HL-60 (cell line): ENCODE data around the gene LFNG.

ENCODE experiments used
- DNase-seq, 2 experiments: peaks; one replicate each; pipeline ENCODE4 v3.0.0-alpha.2; 2010 to 2020; ENCODE audit warnings: low read depth in 1 of 2, low spot score in 1 of 2
- H3K27ac ChIP-seq: fragments of 250-450 bp; sonication (Bioruptor Pico); replicated peaks from 2 replicates; pipeline ENCODE4 v1.5.1; 2020; ENCODE audit warnings: mild to moderate bottlenecking, moderate library complexity
- H3K27me3 ChIP-seq: fragments of 250-450 bp; sonication (Bioruptor Pico); 2 replicates; pipeline ENCODE4 v1.5.1; 2021; ENCODE audit warnings: mild to moderate bottlenecking, moderate library complexity; ENCODE audit not compliant: insufficient read depth, poor library complexity, severe bottlenecking
- H3K4me3 ChIP-seq: replicated peaks from 2 replicates; pipeline ENCODE4 v1.5.1; 2011; ENCODE audit warnings: mild to moderate bottlenecking, control low read depth, low read length; ENCODE audit not compliant: insufficient read depth
- GABPA ChIP-seq: IDR thresholded peaks from 2 replicates; pipeline ENCODE4 v1.6.1; 2012; ENCODE audit warnings: low read depth
- POLR2AphosphoS5 ChIP-seq: IDR thresholded peaks from 2 replicates; pipeline ENCODE4 v1.6.1; 2012; ENCODE audit warnings: low read depth
- SPI1 ChIP-seq: IDR thresholded peaks from 2 replicates; pipeline ENCODE4 v1.6.1; 2012; ENCODE audit warnings: low read depth, mild to moderate bottlenecking, borderline replicate concordance
- TF ChIP-seq, protein P1 (sequence below): IDR thresholded peaks from 2 replicates; pipeline ENCODE4 v1.6.1; 2012; ENCODE audit warnings: low read depth; ENCODE audit not compliant: insufficient replicate concordance
- TF ChIP-seq, protein P2 (sequence below): IDR thresholded peaks from one replicate; pipeline ENCODE4 v1.5.1; 2011; ENCODE audit warnings: low read length, control low read depth, inconsistent platforms; ENCODE audit not compliant: insufficient read depth

Gene LFNG

DNA sequence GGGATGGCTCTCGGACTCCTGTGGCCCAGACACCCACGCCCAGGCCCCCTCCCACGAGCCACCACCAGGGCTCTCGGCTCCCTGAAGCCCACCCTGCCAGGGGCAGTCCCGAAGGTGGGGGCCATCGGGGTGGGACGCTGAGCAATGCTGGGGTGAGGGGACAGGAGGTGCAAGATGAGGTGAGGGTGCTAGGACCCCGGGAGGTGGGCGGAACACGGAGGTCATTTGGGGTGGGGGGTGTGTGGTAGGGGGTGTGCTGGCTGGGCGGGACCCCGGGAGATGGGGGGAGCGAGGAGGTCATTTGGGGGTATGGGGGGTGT is 17.0 kb upstream of the LFNG start:
- no peak overlapping the region for H3K4me3 ChIP-seq
- no peak for DNase-seq
- TF ChIP-seq SPI1 (no peak), GABPA (no peak), POLR2AphosphoS5 (no peak)
- TF ChIP-seq, protein P1, sequence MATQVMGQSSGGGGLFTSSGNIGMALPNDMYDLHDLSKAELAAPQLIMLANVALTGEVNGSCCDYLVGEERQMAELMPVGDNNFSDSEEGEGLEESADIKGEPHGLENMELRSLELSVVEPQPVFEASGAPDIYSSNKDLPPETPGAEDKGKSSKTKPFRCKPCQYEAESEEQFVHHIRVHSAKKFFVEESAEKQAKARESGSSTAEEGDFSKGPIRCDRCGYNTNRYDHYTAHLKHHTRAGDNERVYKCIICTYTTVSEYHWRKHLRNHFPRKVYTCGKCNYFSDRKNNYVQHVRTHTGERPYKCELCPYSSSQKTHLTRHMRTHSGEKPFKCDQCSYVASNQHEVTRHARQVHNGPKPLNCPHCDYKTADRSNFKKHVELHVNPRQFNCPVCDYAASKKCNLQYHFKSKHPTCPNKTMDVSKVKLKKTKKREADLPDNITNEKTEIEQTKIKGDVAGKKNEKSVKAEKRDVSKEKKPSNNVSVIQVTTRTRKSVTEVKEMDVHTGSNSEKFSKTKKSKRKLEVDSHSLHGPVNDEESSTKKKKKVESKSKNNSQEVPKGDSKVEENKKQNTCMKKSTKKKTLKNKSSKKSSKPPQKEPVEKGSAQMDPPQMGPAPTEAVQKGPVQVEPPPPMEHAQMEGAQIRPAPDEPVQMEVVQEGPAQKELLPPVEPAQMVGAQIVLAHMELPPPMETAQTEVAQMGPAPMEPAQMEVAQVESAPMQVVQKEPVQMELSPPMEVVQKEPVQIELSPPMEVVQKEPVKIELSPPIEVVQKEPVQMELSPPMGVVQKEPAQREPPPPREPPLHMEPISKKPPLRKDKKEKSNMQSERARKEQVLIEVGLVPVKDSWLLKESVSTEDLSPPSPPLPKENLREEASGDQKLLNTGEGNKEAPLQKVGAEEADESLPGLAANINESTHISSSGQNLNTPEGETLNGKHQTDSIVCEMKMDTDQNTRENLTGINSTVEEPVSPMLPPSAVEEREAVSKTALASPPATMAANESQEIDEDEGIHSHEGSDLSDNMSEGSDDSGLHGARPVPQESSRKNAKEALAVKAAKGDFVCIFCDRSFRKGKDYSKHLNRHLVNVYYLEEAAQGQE = no peak
- TF ChIP-seq, protein P2, sequence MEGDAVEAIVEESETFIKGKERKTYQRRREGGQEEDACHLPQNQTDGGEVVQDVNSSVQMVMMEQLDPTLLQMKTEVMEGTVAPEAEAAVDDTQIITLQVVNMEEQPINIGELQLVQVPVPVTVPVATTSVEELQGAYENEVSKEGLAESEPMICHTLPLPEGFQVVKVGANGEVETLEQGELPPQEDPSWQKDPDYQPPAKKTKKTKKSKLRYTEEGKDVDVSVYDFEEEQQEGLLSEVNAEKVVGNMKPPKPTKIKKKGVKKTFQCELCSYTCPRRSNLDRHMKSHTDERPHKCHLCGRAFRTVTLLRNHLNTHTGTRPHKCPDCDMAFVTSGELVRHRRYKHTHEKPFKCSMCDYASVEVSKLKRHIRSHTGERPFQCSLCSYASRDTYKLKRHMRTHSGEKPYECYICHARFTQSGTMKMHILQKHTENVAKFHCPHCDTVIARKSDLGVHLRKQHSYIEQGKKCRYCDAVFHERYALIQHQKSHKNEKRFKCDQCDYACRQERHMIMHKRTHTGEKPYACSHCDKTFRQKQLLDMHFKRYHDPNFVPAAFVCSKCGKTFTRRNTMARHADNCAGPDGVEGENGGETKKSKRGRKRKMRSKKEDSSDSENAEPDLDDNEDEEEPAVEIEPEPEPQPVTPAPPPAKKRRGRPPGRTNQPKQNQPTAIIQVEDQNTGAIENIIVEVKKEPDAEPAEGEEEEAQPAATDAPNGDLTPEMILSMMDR = no peak
- H3K27ac ChIP-seq = no peak overlapping the region
- peaks cover 6% of the 10 kb centered on the region for H3K27me3 ChIP-seq

DNA sequence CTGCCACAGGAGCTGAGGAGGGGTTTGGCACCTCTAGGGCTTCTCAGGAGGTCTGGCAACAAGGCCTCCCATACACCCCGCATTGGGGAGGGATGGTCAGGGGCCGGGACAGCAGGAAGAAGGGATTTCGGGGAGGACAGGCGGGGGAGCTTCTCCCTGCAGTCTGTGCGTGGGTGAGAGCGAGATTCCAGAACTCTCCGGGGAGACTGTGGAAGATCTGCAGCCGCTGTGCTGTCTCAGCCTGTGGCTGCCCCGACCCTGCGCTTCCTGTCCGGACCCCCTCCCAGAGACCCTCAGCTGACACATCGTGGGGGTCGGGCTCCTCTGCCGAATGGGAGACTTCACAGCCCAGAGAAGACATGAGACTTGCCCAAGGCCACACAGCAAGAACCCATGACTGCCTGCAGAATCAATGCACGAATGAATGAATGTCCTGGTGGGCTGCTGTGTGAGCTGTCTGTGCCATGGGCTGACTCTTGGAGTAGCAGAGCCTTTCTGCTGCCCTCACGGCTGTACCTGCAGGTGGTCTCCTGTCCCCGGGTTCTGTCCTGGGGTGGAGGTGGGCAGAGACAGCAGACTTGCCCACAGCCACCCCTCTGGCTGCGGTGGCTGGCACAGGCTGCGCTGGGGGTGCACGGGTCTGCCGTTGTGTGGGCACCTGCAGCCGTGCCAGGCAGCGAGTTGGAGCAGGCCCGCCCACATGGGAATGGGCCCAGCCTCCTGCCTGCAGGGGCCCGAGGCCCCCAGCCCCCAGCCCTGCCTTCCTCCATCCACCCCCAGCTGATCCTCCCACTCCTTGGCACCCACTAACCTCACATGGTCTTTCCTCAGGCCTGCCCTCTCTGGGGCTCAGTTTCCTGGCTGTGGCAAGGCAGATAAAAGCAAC is 16.3 kb upstream of the LFNG start:
- H3K4me3 ChIP-seq = no peak overlapping the region
- no peak for DNase-seq
- peaks cover 2% of the 10 kb centered on the region for H3K27me3 ChIP-seq
- no peak for TF ChIP-seq SPI1
- TF ChIP-seq, protein P2 = no peak
- TF ChIP-seq POLR2AphosphoS5 = no peak
- TF ChIP-seq, protein P1 = no peak
- no peak for TF ChIP-seq GABPA
- H3K27ac ChIP-seq = no peak overlapping the region

DNA sequence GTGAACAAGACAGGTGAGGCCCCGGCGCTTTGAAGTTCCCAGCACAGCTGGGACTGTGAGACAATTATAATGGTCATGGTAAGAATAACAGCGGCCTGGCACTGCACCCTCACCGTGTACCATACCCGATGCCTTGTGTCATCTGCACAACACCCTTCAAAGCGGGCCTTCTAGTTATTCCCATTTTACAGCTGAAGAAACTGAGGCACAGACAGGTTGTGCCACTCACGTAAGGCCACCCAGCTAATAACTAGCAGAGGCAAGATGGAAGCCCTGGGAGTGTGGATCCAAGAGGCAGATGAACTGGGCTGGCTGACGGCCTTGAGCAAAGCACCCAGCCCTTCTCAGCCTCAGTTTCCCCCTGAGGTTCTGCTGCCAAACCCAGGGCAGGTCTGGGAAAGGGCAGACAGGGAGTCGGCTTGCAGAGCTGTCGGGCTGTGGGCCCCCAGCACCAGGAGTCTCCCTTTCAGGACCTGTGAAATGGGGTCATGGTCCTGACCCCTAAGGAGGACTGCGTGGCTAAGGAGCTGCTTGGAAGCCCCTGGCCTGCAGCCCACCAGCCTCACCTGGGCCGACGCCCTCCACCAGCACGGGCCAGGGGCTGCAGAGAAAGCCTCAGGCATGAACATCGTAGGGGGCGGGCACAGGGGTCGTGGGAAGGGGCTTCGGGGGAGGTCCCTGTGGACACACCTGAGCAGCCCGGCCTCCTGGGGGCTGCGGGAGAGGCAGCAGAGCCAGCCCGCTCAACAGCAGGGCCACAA is 15.3 kb upstream of the LFNG start:
- TF ChIP-seq POLR2AphosphoS5 = no peak
- TF ChIP-seq SPI1 = no peak
- TF ChIP-seq, protein P1 = no peak
- TF ChIP-seq GABPA = no peak
- TF ChIP-seq, protein P2 = no peak

More for the DNA sequence above, 15.3 kb upstream of the LFNG start:
- DNase-seq = no peak
- Histone ChIP-seq H3K4me3 (no peak overlapping the region), H3K27me3 (no peaks in the 10 kb centered on the region), H3K27ac (no peak overlapping the region)
